ENCODE results near the gene NTRK3. TPM values are rescaled to one million over a fixed set of nuclear protein-coding genes. Genes with fewer than 3 reads are reported as not detected.

Gene NTRK3
- total and polyA plus RNA-seq, 3 donors from 2014 or later, result 10.7 to 40.6 (median 24.6) TPM

- 87 to 90% methylated on average over 6 to 7 of the region's 7 CpGs for WGBS, 2 donors
- TF ChIP-seq CTCF (IDR thresholded peaks at IDR 0.05) (no peak), POLR2A (IDR thresholded peaks at IDR 0.05) (no peak)
- H3K27me3 ChIP-seq, result no peaks in the 10 kb centered on the region
- no peaks in the 10 kb centered on the region for H3K9me3 ChIP-seq
- no peaks in the 10 kb centered on the region for H3K4me1 ChIP-seq
- DNase-seq, result no peak
- H3K4me3 ChIP-seq, result no peak overlapping the region
- intact Hi-C loops (cut with DNase I; ENCODE audit: low total_unique reads), result no loop called here
- H3K27ac ChIP-seq, result no peak overlapping the region
- H3K36me3 ChIP-seq (ENCODE audit: low read depth, missing control alignments), result no peaks in the 10 kb centered on the region
Observed at GRCh38 chr15:88118741-88119140, 137.8 kb downstream of the NTRK3 start.

- DNase-seq, result no peak
- intact Hi-C loops (cut with DNase I; ENCODE audit: low total_unique reads), result no loop called here
- H3K27me3 ChIP-seq, result no peaks in the 10 kb centered on the region
- H3K4me3 ChIP-seq, result no peak overlapping the region
- H3K4me1 ChIP-seq, result no peaks in the 10 kb centered on the region
- H3K9me3 ChIP-seq, result no peaks in the 10 kb centered on the region
- H3K36me3 ChIP-seq (ENCODE audit: low read depth, missing control alignments), result no peaks in the 10 kb centered on the region
- H3K27ac ChIP-seq, result no peak overlapping the region
- 77 to 82% methylated on average over 6 of the region's 6 CpGs for WGBS, 2 donors
- TF ChIP-seq POLR2A (IDR thresholded peaks at IDR 0.05) (no peak), CTCF (IDR thresholded peaks at IDR 0.05) (no peak)
Observed at GRCh38 chr15:88118035-88118434, 138.5 kb downstream of the NTRK3 start.

- intact Hi-C loops (cut with DNase I; ENCODE audit: low total_unique reads), result no loop called here
- Histone ChIP-seq H3K4me1 (no peaks in the 10 kb centered on the region), H3K27ac (no peak overlapping the region), H3K36me3 (ENCODE audit: low read depth, missing control alignments) (no peaks in the 10 kb centered on the region), H3K9me3 (no peaks in the 10 kb centered on the region), H3K4me3 (no peak overlapping the region), H3K27me3 (no peaks in the 10 kb centered on the region)
- no peak for TF ChIP-seq POLR2A (IDR thresholded peaks at IDR 0.05)
- TF ChIP-seq CTCF (IDR thresholded peaks at IDR 0.05), result no peak
- DNase-seq, result peak; percentile 19
- 57 to 71% methylated on average over 3 to 10 of the region's 12 CpGs for WGBS, 2 donors
Observed at GRCh38 chr15:88115486-88116152, 140.9 kb downstream of the NTRK3 start.

- H3K27ac ChIP-seq, result no peak overlapping the region
- TF ChIP-seq CTCF (IDR thresholded peaks at IDR 0.05), result no peak
- no peak for TF ChIP-seq POLR2A (IDR thresholded peaks at IDR 0.05)
- H3K4me1 ChIP-seq, result no peaks in the 10 kb centered on the region
- DNase-seq, result no peak
- H3K4me3 ChIP-seq, result no peak overlapping the region
- no peaks in the 10 kb centered on the region for H3K9me3 ChIP-seq
- intact Hi-C loops (cut with DNase I; ENCODE audit: low total_unique reads), result no loop called here
- no peaks in the 10 kb centered on the region for H3K27me3 ChIP-seq
- H3K36me3 ChIP-seq (ENCODE audit: low read depth, missing control alignments), result no peaks in the 10 kb centered on the region
- 70 to 81% methylated on average over 1 of the region's 1 CpG for WGBS, 2 donors
Observed at GRCh38 chr15:88113613-88114308, 142.8 kb downstream of the NTRK3 start.

All from testis (tissue), 3 donors.